NCI-H69 (cell line): ENCODE data around the gene SRPK1.

Source experiments
- DNase-seq: peaks from one replicate; lab custom pipeline; 2025; lab: John Stamatoyannopoulos, UW

SRPK1 gene

GRCh38 chr6:35898003-35898402 is 22.9 kb downstream of the SRPK1 start:
- no peak for DNase-seq

GRCh38 chr6:35897486-35897885 is 23.4 kb downstream of the SRPK1 start:
- DNase-seq = no peak

GRCh38 chr6:35897036-35897435 is 23.9 kb downstream of the SRPK1 start:
- no peak for DNase-seq

- no peak for DNase-seq
Measured at GRCh38 chr6:35896228-35896627, 24.7 kb downstream of the SRPK1 start.

GRCh38 chr6:35895560-35895959 is 25.3 kb downstream of the SRPK1 start:
- DNase-seq = no peak

GRCh38 chr6:35894776-35895175 is 26.1 kb downstream of the SRPK1 start:
- DNase-seq = no peak

- no peak for DNase-seq
Measured at GRCh38 chr6:35893246-35893645, 27.7 kb downstream of the SRPK1 start.

GRCh38 chr6:35892482-35892881 is 28.4 kb downstream of the SRPK1 start:
- no peak for DNase-seq

- DNase-seq = no peak
Measured at GRCh38 chr6:35879151-35879550, 41.7 kb downstream of the SRPK1 start.

GRCh38 chr6:35876902-35877301 is 44.0 kb downstream of the SRPK1 start:
- no peak for DNase-seq

GRCh38 chr6:35874730-35875129 is 46.2 kb downstream of the SRPK1 start:
- DNase-seq = no peak

- DNase-seq = no peak
Measured at GRCh38 chr6:35859367-35859766, 61.5 kb downstream of the SRPK1 start.

GRCh38 chr6:35857853-35858252 is 63.0 kb downstream of the SRPK1 start:
- DNase-seq = no peak

GRCh38 chr6:35856250-35856649 is 64.6 kb downstream of the SRPK1 start:
- DNase-seq = no peak

- DNase-seq = no peak
Measured at GRCh38 chr6:35852994-35853393, 67.9 kb downstream of the SRPK1 start.

- DNase-seq = no peak
Measured at GRCh38 chr6:35850208-35850607, 70.7 kb downstream of the SRPK1 start.

- DNase-seq = no peak
Measured at GRCh38 chr6:35844290-35844689, 76.6 kb downstream of the SRPK1 start.

- no peak for DNase-seq
Measured at GRCh38 chr6:35842381-35842780, 78.5 kb downstream of the SRPK1 start.

- no peak for DNase-seq
Measured at GRCh38 chr6:35839019-35839418, 81.9 kb downstream of the SRPK1 start.

- DNase-seq = no peak
Measured at GRCh38 chr6:35833536-35833935, 87.4 kb downstream of the SRPK1 start.

GRCh38 chr6:35831257-35832007 is 89.5 kb downstream of the SRPK1 start:
- DNase-seq = no peak

GRCh38 chr6:35829306-35829705 is 91.6 kb downstream of the SRPK1 start:
- DNase-seq = no peak

GRCh38 chr6:35824552-35825192 is 96.2 kb downstream of the SRPK1 start:
- no peak for DNase-seq

- DNase-seq = no peak
Measured at GRCh38 chr6:35823601-35824000, 97.3 kb downstream of the SRPK1 start.
